HepG2 (cell line): Measurements from ENCODE around the gene PARN. TPM values are rescaled to one million over a fixed set of nuclear protein-coding genes. Genes with fewer than 3 reads are reported as not detected.

Experiments
- ARID3A ChIP-seq: IDR thresholded peaks from 2 replicates; pipeline ENCODE4 v1.6.1; 2012; ENCODE audit warnings: low read depth, low read length, improper control_type of control experiment
- HIC2 ChIP-seq: sonication (generic); formaldehyde crosslinking; IDR thresholded peaks from 2 replicates; pipeline ENCODE4 v1.9.0; 2022; ENCODE audit warnings: low read depth, missing genetic modification reagents
- HMGXB4 ChIP-seq, 2 experiments: sonication (generic) in 1 of 2; formaldehyde crosslinking in 1 of 2; IDR thresholded peaks; 2 replicates each; pipeline versions ENCODE4 v1.4.0 to v1.6.1; 2018 to 2020; ENCODE audit warnings: missing genetic modification reagents in 2 of 2, borderline replicate concordance in 1 of 2, low read depth in 1 of 2, mild to moderate bottlenecking in 1 of 2, missing biosample characterization in 1 of 2
- MAX ChIP-seq: IDR thresholded peaks from 2 replicates; pipeline ENCODE4 v1.6.1; 2012; ENCODE audit warnings: inconsistent platforms
- NR3C1 ChIP-seq: sonication (generic); formaldehyde crosslinking; IDR thresholded peaks from 2 replicates; pipeline ENCODE4 v1.4.0; 2020; ENCODE audit warnings: missing genetic modification reagents
- PBX3 ChIP-seq: sonication (generic); formaldehyde crosslinking; IDR thresholded peaks from 2 replicates; pipeline ENCODE4 v1.8.1; 2023; ENCODE audit warnings: missing genetic modification reagents, inconsistent platforms, borderline replicate concordance
- PCBP2 ChIP-seq: fragments of 200-400 bp; formaldehyde crosslinking; optimal IDR thresholded peaks from 2 replicates; pipeline ENCODE3; 2018; ENCODE audit warnings: low read length, low read depth; ENCODE audit not compliant: poor library complexity, severe bottlenecking
- PHB2 ChIP-seq: fragments of 450-650 bp; IDR thresholded peaks from 2 replicates; pipeline ENCODE4 v1.6.1; 2018; ENCODE audit not compliant: partially characterized antibody
- PITX1 ChIP-seq: sonication (generic); formaldehyde crosslinking; IDR thresholded peaks from 2 replicates; pipeline ENCODE4 v1.5.1; 2020; ENCODE audit warnings: mild to moderate bottlenecking, missing genetic modification reagents
- SNAI1 ChIP-seq: sonication (generic); formaldehyde crosslinking; IDR thresholded peaks from 2 replicates; pipeline ENCODE4 v1.5.0; 2020; ENCODE audit warnings: mild to moderate bottlenecking, missing genetic modification reagents, borderline replicate concordance
- SP4 ChIP-seq: sonication (generic); formaldehyde crosslinking; IDR thresholded peaks from 2 replicates; pipeline ENCODE4 v1.8.1; 2023; ENCODE audit warnings: mild to moderate bottlenecking, missing genetic modification reagents
- ZNF143 ChIP-seq: sonication (generic); formaldehyde crosslinking; IDR thresholded peaks from 2 replicates; pipeline ENCODE4 v1.4.0; 2020; ENCODE audit warnings: missing genetic modification reagents
- ZNF275 ChIP-seq: sonication (generic); formaldehyde crosslinking; IDR thresholded peaks from 2 replicates; pipeline ENCODE4 v1.8.0; 2022; ENCODE audit warnings: missing genetic modification reagents, mild to moderate bottlenecking, inconsistent platforms, borderline replicate concordance
- ZNF564 ChIP-seq: sonication (generic); formaldehyde crosslinking; IDR thresholded peaks from 2 replicates; pipeline ENCODE4 v1.8.1; 2023; ENCODE audit warnings: mild to moderate bottlenecking, missing genetic modification reagents
- ZNF616 ChIP-seq: sonication (generic); formaldehyde crosslinking; IDR thresholded peaks from 2 replicates; pipeline ENCODE4 v1.5.0; 2020; ENCODE audit warnings: low read depth, mild to moderate bottlenecking, missing genetic modification reagents
- ZNF790 ChIP-seq: sonication (generic); formaldehyde crosslinking; IDR thresholded peaks from 2 replicates; pipeline ENCODE4 v1.8.0; 2022; ENCODE audit warnings: missing genetic modification reagents, mild to moderate bottlenecking, borderline replicate concordance
- ZNF883 ChIP-seq: sonication (generic); formaldehyde crosslinking; IDR thresholded peaks from 2 replicates; pipeline ENCODE4 v1.5.1; 2020; ENCODE audit warnings: mild to moderate bottlenecking, missing genetic modification reagents; ENCODE audit errors: not compliant biosample characterization
- polyA plus RNA-seq, 8 experiments: library from polyadenylated mRNA; depleted of rRNA in 3 of 8; stranded (reverse) in 7 of 8; unstranded in 1 of 8; fragments of >200 nt; fragmentation: Illumina TruSeq in 4 of 8; extraction: Trizol in 4 of 8; gene quantifications; 2 replicates each; pipeline versions ENCODE4 v1.2.1 to v1.2.3, GENCODE V29; 2011 to 2016; ENCODE audit warnings: low read depth in 4 of 8, missing spikeins in 1 of 8, mixed read lengths in 1 of 8; ENCODE audit not compliant: insufficient read depth in 1 of 8
- total RNA-seq, 5 experiments: library from RNA; depleted of rRNA; stranded (reverse); fragments of >200 nt; fragmentation: Illumina TruSeq; extraction: Trizol; gene quantifications; 2 replicates each; pipeline ENCODE4 v1.2.3, GENCODE V29; 2016; ENCODE audit warnings: low read depth in 1 of 5

PARN gene
- total and polyA plus RNA-seq, 2 of the 13 experiments (the other 11 are each of a cell fraction or from before 2014, with no cell fraction given), result 13.3 to 47.6 TPM

GRCh38 chr16:14486520-14487303 lies 143.3 kb downstream of the PARN start (continued):
- peak; percentile 55; the same call in 1 of the 2 replicates for TF ChIP-seq HIC2 (CRISPR knock-in tag)
- peak; percentile 66; the same call in 1 of the 2 replicates for TF ChIP-seq SP4 (CRISPR knock-in tag)
- peak; percentile 84 for TF ChIP-seq ZNF143 (CRISPR knock-in tag)
- no peak for TF ChIP-seq PCBP2
- no peak for TF ChIP-seq ZNF790 (CRISPR knock-in tag)
- TF ChIP-seq ZNF275 (CRISPR knock-in tag), result peak; percentile 81; the same call in 1 of the 2 replicates
- TF ChIP-seq PBX3, result peak; percentile 29; the same call in 1 of the 2 replicates
- TF ChIP-seq ARID3A, result peak; percentile 95
- peak; percentile 79 for TF ChIP-seq ZNF883
- no peak for TF ChIP-seq PHB2
- TF ChIP-seq SNAI1 (CRISPR knock-in tag), result peak; percentile 94; the same call in 1 of the 2 replicates
- TF ChIP-seq PITX1 (CRISPR knock-in tag), result peak; percentile 91
- peak; percentile 62; the same call in 1 of the 2 replicates for TF ChIP-seq ZNF564
- peak; percentile 44 to 55; a peak in 1 of 4 replicates for TF ChIP-seq HMGXB4 (CRISPR knock-in tag; IDR thresholded peaks at IDR 0.05; ENCODE audit: borderline replicate concordance in 1 of 2, low read depth in 1 of 2)
- no peak for TF ChIP-seq NR3C1 (CRISPR knock-in tag)
- TF ChIP-seq ZNF616, result no peak
- peak; percentile 97 for TF ChIP-seq MAX
